ENCODE data around the gene C10orf95. TPM values are rescaled to one million over a fixed set of nuclear protein-coding genes. Genes with fewer than 3 reads are reported as not detected.
A peak's percentile ranks its signal among the peaks of the same experiment; 100 is the strongest.
"Not testable (repeated sequence)": the region's sequence is repeated elsewhere in the genome, so short reads cannot be mapped to it uniquely, and the experiment has no call there.

The C10orf95 gene
- total RNA-seq, 4 donors from 2014 or later: 0.85 to 2.8 TPM; not detected in 2

DNA sequence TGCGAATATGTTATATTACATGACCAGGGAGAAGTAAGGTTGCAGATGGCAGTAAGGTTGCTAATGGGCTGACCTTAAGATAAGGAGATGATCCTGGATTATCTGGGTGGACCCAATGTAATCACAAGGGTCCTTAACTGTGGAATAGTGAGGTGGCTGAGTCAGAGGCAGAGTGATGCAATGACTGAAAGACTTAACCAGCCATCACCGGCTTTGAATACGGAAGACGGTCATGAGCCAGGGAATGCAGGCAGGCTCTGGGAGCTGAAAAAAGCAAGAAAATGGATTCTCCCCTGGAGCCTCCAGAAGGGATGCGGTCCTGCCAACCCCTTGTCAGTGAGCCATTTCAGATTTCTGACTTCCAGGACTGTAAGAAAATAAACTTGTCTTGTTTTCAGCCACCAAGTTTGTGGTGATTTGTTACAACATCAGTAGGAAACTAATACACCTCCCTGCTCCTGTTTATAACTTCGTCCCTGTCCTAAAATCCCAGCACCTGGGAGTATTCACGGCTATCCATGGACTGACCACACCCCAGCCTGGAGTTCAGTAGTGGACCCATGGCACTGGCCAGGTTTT is 4.6 kb upstream of the C10orf95 start:
- no peaks in the 10 kb centered on the region for H3K9me3 ChIP-seq
- peaks cover 0 to 6% (median 0%) of the 10 kb centered on the region in 4 donors for H3K4me1 ChIP-seq
- no peaks in the 10 kb centered on the region for H3K36me3 ChIP-seq
- no peaks in the 10 kb centered on the region for H3K27me3 ChIP-seq
- no peak for DNase-seq
- H3K4me3 ChIP-seq: no peak overlapping the region
- H3K27ac ChIP-seq: no peak overlapping the region
- TF ChIP-seq POLR2A (IDR thresholded peaks at IDR 0.05): no peak
- TF ChIP-seq, protein P1, sequence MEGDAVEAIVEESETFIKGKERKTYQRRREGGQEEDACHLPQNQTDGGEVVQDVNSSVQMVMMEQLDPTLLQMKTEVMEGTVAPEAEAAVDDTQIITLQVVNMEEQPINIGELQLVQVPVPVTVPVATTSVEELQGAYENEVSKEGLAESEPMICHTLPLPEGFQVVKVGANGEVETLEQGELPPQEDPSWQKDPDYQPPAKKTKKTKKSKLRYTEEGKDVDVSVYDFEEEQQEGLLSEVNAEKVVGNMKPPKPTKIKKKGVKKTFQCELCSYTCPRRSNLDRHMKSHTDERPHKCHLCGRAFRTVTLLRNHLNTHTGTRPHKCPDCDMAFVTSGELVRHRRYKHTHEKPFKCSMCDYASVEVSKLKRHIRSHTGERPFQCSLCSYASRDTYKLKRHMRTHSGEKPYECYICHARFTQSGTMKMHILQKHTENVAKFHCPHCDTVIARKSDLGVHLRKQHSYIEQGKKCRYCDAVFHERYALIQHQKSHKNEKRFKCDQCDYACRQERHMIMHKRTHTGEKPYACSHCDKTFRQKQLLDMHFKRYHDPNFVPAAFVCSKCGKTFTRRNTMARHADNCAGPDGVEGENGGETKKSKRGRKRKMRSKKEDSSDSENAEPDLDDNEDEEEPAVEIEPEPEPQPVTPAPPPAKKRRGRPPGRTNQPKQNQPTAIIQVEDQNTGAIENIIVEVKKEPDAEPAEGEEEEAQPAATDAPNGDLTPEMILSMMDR (IDR thresholded peaks at IDR 0.05): no peak

DNA sequence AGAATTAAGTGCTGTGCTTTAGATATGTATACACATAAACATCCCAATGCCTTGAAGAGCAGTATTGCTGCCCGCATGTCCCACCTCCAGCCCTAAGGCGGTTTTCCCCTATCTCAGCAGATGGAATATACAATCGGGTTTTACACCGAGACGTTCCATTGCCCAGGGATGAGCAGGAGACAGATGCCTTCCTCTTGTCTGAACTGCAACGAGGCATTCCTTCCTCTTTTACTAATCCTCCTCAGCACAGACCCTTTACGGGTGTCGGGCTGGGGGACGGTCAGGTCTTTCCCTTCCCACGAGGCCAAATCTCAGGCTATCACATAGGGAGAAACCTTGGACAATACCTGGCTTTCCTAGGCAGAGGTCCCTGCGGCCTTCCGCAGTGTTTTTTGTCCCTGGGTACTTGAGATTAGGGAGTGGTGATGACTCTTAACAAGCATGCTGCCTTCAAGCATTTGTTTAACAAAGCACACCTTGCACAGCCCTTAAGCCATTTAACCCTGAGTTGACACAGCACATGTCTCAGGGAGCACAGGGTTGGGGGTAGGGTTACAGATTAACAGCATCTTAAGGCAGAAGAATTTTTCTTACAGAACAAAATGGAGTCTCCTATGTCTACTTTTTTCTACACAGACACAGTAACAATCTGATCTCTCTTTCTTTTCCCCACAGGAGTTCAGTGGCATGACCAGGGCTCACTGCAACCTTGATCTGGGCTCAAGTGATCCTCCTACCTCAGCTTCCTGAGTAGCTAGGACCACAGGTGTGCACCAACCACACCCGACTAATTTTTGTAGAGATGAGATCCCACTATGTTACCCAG is 3.5 kb upstream of the C10orf95 start:
- not testable (repeated sequence) for H3K9me3 ChIP-seq, H3K36me3 ChIP-seq, H3K4me1 ChIP-seq, H3K27ac ChIP-seq, H3K4me3 ChIP-seq, DNase-seq, H3K27me3 ChIP-seq

DNA sequence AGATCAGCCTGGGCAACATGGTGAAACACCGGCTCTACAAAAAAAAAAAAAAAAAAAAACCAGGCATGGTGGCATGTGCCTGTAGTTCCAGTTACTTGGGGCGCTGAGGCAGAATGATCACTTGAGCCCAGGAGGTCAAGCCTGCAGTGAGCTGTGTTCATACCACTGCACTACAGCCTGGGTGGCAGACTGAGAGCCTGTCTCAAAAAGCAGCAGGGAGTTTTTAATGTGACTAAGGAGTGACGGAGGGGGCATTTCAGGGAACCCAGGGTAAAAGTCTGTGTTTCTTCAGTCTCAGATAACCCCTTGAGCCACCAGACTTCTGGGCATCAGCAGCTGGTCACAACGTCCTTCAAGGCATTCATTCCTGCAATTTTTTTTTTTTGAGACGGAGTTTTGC is 2.2 kb upstream of the C10orf95 start:
- Histone ChIP-seq H3K4me3 (no peak overlapping the region), H3K27ac (peak overlapping the region in 3 of 4 donors; percentile 1 to 14 (median 6)), H3K9me3 (no peaks in the 10 kb centered on the region), H3K36me3 (no peaks in the 10 kb centered on the region), H3K27me3 (no peaks in the 10 kb centered on the region), H3K4me1 (peaks cover 0 to 6% (median 0%) of the 10 kb centered on the region in 4 donors)
- no peak for TF ChIP-seq POLR2A (IDR thresholded peaks at IDR 0.05)
- TF ChIP-seq, protein P1 (IDR thresholded peaks at IDR 0.05): no peak
- no peak for DNase-seq

DNA sequence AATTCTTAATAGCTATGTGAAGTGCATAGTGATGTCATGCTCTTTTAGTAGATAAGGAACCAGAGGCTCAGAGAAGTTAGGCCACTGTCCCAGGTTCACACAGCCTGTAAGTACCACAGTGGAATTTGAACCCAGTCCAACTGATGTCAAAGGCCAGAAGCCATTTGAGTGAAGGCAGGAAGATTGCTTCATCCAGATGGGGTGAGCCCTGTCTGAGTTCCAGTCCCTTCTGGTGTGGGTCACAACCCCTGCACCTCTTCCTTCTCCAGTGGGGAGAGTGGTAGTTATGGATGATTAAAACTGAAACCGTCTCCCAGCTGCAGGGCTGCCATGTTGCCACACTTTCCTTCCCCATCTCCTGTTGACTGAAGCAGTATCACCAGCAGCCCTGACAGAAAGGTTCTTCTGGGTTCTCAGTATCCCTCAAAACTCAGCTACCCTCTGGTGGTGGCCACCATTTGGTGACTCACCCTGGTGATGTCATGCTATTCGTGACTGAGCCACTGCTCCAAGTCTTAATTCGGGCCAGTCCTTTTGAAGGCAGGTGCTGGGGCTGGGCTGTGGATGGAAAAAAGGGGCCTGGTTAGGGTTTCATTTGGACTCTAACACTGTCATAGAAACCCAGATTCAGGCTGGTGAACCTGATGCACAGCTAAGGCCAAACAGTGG is 1.5 kb upstream of the C10orf95 start:
- H3K9me3 ChIP-seq: no peaks in the 10 kb centered on the region
- no peak overlapping the region for H3K4me3 ChIP-seq
- peak overlapping the region in 3 of 4 donors; percentile 1 to 36 (median 6) for H3K27ac ChIP-seq
- H3K4me1 ChIP-seq: peaks cover 0 to 6% (median 0%) of the 10 kb centered on the region in 4 donors
- H3K27me3 ChIP-seq: no peaks in the 10 kb centered on the region
- TF ChIP-seq, protein P1 (IDR thresholded peaks at IDR 0.05): no peak
- no peak for TF ChIP-seq POLR2A (IDR thresholded peaks at IDR 0.05)
- no peaks in the 10 kb centered on the region for H3K36me3 ChIP-seq
- DNase-seq: peak in 1 of 3 donors; percentile 61

- Histone ChIP-seq H3K36me3 (no peaks in the 10 kb centered on the region), H3K27ac (peak overlapping the region; percentile 83 to 87 (median 85)), H3K4me3 (peak overlapping the region; percentile 71 to 95 (median 82)), H3K27me3 (no peaks in the 10 kb centered on the region), H3K4me1 (peaks cover 0 to 6% (median 0%) of the 10 kb centered on the region in 4 donors), H3K9me3 (no peaks in the 10 kb centered on the region)
- peak; percentile 88 to 96 (median 91) for DNase-seq
- peak; percentile 61 to 64 for TF ChIP-seq POLR2A (IDR thresholded peaks at IDR 0.05)
- TF ChIP-seq, protein P1 (IDR thresholded peaks at IDR 0.05): peak in 2 of 6 experiments; percentile 12 to 18
These were observed 804 bp downstream of the C10orf95 start for GRCh38 chr10:102450374-102451104.
